Activated B cell treated with CpG ODN at 0.5 μM for 24 hours (primary cell): ENCODE results near the gene PRKACB. TPM values are rescaled to one million over a fixed set of nuclear protein-coding genes. Genes with fewer than 3 reads are reported as not detected.

Experiments used
- ATAC-seq: fragments of 200-7000 bp; cut with Tn5 transposase; one replicate; pipeline ENCODE4 v1.10.0; 2021; ENCODE audit warnings: low read depth, mild to moderate bottlenecking, moderate library complexity
- CTCF ChIA-PET: fragments of 350-600 bp; sonication (Branson Sonifier 250); formaldehyde crosslinking; loops from one replicate; lab custom pipeline; 2021; ENCODE audit warnings: antibody characterized with exemption; lab: Charles Lee
- POLR2A ChIA-PET: fragments of 350-600 bp; sonication (Branson Sonifier 250); formaldehyde crosslinking; loops from one replicate; lab custom pipeline; 2021; ENCODE audit warnings: antibody characterized with exemption; lab: Charles Lee
- DNase-seq: peaks from one replicate; pipeline ENCODE4 v3.0.0; 2022
- H3K27ac Mint-ChIP-seq: one replicate; pipeline ENCODE4 v1.8.0; 2020; ENCODE audit warnings: mixed read lengths
- H3K27me3 Mint-ChIP-seq: one replicate; pipeline ENCODE4 v1.8.0; 2021; ENCODE audit warnings: mixed read lengths
- H3K36me3 Mint-ChIP-seq: one replicate; pipeline ENCODE4 v1.8.0; 2021; ENCODE audit warnings: low read depth, mixed read lengths
- H3K4me1 Mint-ChIP-seq: one replicate; pipeline ENCODE4 v1.8.0; 2021; ENCODE audit warnings: mixed read lengths
- H3K4me3 Mint-ChIP-seq: one replicate; pipeline ENCODE4 v1.8.0; 2020; ENCODE audit warnings: mild to moderate bottlenecking, mixed read lengths
- H3K9me3 Mint-ChIP-seq: one replicate; pipeline ENCODE4 v1.8.0; 2020; ENCODE audit warnings: mixed read lengths
- intact Hi-C: fragments of 100-400 bp; cut with micrococcal nuclease; formaldehyde crosslinking; loops from one replicate; pipeline ENCODE4 v1.15.1; 2024
- total RNA-seq: library from RNA; stranded (reverse); gene quantifications from 2 replicates; pipeline ENCODE4 v1.2.3, GENCODE V29; 2022
- TF ChIP-seq, protein P1 (sequence below): fragments of 200-600 bp; IDR thresholded peaks from one replicate; pipeline ENCODE4 v1.8.0; 2022; ENCODE audit warnings: antibody characterized with exemption, mild to moderate bottlenecking

PRKACB gene
- total RNA-seq, 1 donor from 2014 or later: 33.0 TPM

DNA sequence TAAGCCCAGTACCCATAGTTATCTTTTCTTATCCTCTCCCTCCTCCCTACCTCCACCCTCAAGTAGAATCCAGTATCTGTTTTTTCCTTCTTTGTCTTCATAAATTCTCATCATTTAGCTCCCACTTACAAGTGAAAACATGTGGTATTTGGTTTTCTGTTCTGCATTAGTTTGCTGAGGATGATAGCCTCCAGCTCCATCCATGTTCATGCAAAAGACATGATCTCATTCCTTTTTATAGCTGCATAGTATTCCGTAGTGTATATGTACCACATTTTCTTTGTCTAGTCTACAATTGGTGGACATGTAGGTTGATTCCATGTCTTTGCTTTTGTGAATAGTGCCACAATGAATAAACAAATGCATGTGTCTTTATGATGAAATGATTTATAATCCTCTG, 55.2 kb downstream of the PRKACB start:
- no peaks in the 10 kb centered on the region for H3K27me3 Mint-ChIP-seq
- no peak overlapping the region for H3K27ac Mint-ChIP-seq
- H3K4me3 Mint-ChIP-seq: no peak overlapping the region

DNA sequence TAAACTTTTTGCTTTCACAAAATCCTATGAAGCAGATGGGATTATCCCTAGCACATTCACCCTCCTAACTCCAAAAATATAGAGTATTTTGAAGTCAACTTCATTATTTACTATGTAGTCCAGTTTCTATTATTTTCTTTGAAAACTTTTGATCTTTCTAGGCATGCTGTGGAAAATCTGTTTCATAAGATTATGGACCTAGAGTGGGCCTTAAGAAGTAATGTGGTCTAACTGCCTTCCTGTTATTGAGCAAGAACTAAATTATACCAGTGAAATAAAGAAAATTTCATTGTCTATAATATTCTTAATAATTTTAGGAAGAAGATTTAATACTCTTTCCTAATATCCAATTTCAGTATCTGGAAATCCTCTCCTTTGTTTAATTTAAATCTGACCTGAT, 58.1 kb downstream of the PRKACB start:
- peaks cover 64% of the 10 kb centered on the region for H3K36me3 Mint-ChIP-seq
- peaks cover 4% of the 10 kb centered on the region for H3K9me3 Mint-ChIP-seq
- no peak overlapping the region for H3K27ac Mint-ChIP-seq
- ChIA-PET CTCF (no interaction called here), POLR2A (no interaction called here)
- no peak overlapping the region for H3K4me3 Mint-ChIP-seq
- DNase-seq: no peak
- H3K4me1 Mint-ChIP-seq: no peaks in the 10 kb centered on the region
- TF ChIP-seq, protein P1, sequence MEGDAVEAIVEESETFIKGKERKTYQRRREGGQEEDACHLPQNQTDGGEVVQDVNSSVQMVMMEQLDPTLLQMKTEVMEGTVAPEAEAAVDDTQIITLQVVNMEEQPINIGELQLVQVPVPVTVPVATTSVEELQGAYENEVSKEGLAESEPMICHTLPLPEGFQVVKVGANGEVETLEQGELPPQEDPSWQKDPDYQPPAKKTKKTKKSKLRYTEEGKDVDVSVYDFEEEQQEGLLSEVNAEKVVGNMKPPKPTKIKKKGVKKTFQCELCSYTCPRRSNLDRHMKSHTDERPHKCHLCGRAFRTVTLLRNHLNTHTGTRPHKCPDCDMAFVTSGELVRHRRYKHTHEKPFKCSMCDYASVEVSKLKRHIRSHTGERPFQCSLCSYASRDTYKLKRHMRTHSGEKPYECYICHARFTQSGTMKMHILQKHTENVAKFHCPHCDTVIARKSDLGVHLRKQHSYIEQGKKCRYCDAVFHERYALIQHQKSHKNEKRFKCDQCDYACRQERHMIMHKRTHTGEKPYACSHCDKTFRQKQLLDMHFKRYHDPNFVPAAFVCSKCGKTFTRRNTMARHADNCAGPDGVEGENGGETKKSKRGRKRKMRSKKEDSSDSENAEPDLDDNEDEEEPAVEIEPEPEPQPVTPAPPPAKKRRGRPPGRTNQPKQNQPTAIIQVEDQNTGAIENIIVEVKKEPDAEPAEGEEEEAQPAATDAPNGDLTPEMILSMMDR: no peak
- ATAC-seq: no peak
- intact Hi-C loops: no loop called here
- H3K27me3 Mint-ChIP-seq: no peaks in the 10 kb centered on the region

More for the DNA sequence above, 55.2 kb downstream of the PRKACB start:
- peaks cover 4% of the 10 kb centered on the region for H3K9me3 Mint-ChIP-seq
- no peaks in the 10 kb centered on the region for H3K4me1 Mint-ChIP-seq
- intact Hi-C loops: no loop called here
- no peak for DNase-seq
- ChIA-PET POLR2A (no interaction called here), CTCF (no interaction called here)
- no peak for ATAC-seq
- TF ChIP-seq, protein P1: no peak
- peaks cover 63% of the 10 kb centered on the region for H3K36me3 Mint-ChIP-seq

DNA sequence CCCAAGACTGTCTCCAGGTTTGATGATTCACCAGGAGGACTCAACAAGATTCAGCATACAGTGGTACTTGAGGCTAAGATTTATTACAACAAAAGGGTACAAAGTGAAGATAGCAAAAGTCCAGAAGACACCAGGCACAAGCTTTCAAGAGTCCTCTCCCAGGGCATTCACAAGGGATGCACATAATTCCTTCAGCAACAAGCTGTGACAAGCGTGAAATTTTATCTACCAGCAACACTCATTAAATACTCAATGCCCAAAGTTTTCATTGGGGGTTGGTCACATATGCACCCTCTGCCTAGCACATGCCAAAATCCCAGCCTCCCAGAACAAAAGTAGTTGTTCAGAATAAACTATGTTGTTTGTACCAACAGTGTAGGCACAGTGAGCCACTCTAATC, 62.3 kb downstream of the PRKACB start:
- Mint-ChIP-seq H3K4me3 (no peak overlapping the region), H3K27ac (no peak overlapping the region), H3K27me3 (no peaks in the 10 kb centered on the region), H3K9me3 (no peaks in the 10 kb centered on the region), H3K36me3 (peaks cover 53% of the 10 kb centered on the region), H3K4me1 (no peaks in the 10 kb centered on the region)
- intact Hi-C loops: no loop called here
- ChIA-PET CTCF (no interaction called here), POLR2A (no interaction called here)
- ATAC-seq (no peak), DNase-seq (no peak)
- TF ChIP-seq, protein P1: no peak

DNA sequence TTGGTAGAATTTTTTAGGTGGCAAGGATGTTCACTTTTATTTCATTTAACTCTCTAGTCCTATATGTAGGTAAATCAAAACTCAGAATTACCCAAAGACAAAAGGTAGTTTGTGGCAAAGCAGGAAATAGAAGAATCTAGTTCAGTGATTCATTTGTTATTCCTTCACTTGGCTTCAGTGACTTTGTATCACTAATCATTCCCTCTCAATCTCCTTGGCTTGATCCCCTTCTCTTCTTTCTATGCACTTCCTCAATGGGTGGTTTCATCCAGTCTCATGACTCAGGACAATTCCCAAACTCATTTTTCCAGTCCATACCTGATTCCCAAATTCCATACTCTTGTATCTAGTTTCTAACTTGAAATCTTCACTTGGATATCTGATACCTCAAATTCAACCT, 64.9 kb downstream of the PRKACB start:
- DNase-seq (no peak), ATAC-seq (no peak)
- Mint-ChIP-seq H3K4me3 (no peak overlapping the region), H3K9me3 (no peaks in the 10 kb centered on the region), H3K4me1 (no peaks in the 10 kb centered on the region), H3K36me3 (peaks cover 41% of the 10 kb centered on the region), H3K27me3 (no peaks in the 10 kb centered on the region), H3K27ac (no peak overlapping the region)
- intact Hi-C loops: no loop called here
- TF ChIP-seq, protein P1: no peak
- CTCF ChIA-PET: no interaction called here
- POLR2A ChIA-PET: no interaction called here

DNA sequence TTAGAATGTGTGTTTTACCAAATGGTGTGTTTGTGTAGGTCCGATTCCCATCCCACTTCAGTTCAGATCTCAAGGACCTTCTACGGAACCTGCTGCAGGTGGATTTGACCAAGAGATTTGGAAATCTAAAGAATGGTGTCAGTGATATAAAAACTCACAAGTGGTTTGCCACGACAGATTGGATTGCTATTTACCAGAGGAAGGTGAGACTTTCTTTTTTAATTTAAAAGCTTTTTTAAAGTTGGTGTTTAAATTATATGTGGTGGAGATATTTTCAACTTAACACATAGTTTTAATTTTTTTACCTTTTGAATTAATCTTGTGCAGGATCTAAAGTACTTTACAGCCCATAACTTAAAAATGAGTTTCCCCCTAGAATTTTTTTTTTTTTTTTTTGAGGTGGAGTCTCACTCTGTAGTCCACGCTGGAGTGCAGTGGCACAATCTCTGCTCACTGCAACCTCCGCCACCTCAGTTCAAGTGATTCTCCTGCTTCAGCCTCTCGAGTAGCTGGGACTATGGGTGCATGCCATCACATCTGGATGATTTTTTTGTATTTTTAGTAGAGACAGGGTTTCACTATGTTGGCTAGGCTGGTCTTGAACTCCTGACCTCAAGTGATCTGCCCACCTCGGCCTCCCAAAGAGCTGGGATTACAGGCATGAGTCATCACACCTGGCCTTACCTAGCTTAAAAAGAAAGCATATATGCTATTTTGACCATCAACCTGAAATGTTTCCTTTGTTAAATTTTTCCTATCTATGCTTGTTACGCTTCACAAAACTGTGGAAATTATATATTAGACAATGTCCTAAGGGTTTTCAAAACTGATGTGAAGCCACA, 70.3 kb downstream of the PRKACB start:
- ChIA-PET POLR2A (no interaction called here), CTCF (no interaction called here)
- Mint-ChIP-seq H3K4me3 (no peak overlapping the region), H3K9me3 (peaks cover 5% of the 10 kb centered on the region), H3K4me1 (peaks cover 2% of the 10 kb centered on the region), H3K36me3 (peaks cover 49% of the 10 kb centered on the region), H3K27ac (no peak overlapping the region), H3K27me3 (no peaks in the 10 kb centered on the region)
- ATAC-seq (no peak), DNase-seq (no peak)
- TF ChIP-seq, protein P1: no peak
- intact Hi-C loops: no loop called here
